ENCODE measurements around the gene RORC.
A peak's percentile ranks its signal among the peaks of the same experiment; 100 is the strongest.
"Not testable (repeated sequence)": the region's sequence is repeated elsewhere in the genome, so short reads cannot be mapped to it uniquely, and the experiment has no call there.

The RORC gene

DNA sequence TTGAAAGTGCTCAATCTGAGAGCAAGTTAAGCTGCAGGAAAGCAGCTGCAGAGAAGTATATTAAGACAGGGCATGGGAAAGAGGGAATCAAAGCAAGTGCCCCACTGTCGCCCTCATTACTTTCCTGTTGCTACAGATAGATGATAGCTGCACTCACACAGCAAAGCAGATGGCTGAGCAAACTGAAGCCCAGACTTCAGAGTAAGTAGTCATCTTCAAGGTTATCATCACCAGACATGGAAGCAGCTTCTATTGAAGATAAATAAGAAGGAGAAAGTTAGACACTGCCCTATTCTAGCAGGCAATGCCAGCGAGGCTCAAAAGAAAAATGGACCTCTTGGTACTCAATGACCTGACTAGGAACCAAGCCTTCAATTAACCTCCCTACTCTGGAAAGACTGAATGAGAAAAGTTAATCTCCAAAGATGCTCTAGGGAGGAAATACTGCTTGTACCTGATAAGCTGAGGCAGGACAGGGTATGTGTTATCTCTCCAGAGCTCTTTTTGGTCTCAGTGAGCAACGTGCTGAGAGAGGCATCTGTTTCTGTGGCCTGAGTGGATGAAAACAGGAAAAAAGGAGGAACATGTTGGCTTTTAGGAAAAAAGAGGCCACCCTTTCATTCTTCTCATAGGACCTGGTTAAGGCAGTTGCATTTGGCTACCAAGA lies 57.2 kb downstream of the RORC start:
- DNase-seq (ENCODE audit: low spot score) = no peak

DNA sequence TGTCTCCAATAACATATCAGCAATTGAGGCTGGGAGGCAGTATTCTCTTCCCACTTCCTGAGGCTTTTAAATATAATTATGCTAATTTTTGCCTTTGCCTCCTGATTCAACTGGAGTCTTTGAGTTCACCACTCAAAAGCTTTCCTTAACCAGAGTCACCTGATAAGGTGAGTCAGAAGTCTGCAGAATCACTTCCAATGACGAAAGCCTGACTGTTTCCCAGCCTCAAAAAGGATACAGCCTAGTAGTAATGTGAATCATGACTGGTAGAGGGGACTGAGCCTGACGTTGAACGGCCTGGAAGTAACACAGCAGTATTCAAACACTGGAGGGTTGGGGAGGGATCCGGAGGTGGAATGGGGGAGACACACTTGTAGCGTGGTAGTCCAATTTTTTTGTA lies 57.9 kb downstream of the RORC start:
- DNase-seq (ENCODE audit: low spot score) = no peak

DNA sequence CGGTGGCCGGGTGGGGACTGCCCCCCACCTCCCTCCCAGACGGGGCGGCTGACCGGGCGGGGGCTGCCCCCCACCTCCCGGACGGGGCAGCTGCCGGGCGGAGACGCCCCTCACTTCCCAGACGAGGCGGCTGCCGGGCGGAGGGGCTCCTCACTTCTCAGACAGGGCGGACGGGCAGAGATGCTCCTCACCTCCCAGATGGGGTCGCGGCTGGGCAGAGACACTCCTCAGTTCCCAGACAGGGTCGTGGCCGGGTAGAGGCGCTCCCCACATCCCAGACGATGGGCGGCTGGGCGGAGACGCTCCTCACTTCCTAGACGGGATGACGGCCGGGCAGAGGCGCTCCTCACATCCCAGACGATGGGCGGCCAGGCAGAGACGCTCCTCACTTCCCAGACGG lies 62.3 kb downstream of the RORC start:
- not testable (repeated sequence) for DNase-seq (ENCODE audit: low spot score)

DNA sequence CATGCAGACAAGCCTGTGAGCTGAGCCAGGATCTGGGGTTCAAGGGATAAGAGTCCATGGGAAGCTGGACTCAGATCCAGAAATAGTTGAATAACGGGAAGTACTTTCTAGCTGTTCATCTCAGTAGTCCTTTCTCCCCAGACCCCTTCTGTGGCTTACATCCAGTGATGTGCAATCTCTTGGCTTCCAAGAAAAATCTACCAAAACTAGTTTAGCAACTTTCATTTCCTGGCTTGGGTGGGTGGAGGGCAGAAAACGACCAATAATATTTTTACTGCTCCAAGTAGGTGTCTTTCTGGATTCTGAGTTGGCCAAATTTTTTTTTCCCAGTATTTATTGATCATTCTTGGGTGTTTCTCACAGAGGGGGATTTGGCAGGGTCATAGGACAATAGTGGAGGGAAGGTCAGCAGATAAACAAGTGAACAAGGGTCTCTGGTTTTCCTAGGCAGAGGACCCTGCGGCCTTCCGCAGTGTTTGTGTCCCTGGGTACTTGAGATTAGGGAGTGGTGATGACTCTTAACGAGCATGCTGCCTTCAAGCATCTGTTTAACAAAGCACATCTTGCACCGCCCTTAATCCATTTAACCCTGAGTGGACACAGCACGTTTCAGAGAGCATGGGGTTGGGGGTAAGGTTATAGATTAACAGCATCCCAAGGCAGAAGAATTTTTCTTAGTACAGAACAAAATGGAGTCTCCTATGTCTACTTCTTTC lies 63.1 kb downstream of the RORC start:
- DNase-seq (ENCODE audit: low spot score) = not testable (repeated sequence)

DNA sequence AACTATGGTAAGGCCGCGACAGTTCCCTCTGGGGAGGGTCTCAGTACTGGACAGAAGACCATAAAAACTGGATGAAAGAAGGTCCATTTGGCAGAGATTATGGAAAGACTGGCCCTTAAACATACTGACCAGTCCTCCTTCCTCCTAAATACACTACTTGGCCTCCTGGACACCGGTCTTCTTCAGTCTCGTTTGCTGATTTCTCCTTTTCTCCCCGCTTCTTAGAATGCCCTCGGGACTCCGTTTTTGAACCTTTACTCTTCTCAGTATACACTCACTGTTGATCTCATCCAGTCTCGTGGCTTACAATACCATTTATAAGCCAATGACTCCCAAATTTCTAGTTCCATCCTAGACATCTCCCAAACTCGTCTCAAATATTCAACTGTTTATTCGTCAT lies 67.6 kb downstream of the RORC start:
- DNase-seq (ENCODE audit: low spot score) = no peak

DNA sequence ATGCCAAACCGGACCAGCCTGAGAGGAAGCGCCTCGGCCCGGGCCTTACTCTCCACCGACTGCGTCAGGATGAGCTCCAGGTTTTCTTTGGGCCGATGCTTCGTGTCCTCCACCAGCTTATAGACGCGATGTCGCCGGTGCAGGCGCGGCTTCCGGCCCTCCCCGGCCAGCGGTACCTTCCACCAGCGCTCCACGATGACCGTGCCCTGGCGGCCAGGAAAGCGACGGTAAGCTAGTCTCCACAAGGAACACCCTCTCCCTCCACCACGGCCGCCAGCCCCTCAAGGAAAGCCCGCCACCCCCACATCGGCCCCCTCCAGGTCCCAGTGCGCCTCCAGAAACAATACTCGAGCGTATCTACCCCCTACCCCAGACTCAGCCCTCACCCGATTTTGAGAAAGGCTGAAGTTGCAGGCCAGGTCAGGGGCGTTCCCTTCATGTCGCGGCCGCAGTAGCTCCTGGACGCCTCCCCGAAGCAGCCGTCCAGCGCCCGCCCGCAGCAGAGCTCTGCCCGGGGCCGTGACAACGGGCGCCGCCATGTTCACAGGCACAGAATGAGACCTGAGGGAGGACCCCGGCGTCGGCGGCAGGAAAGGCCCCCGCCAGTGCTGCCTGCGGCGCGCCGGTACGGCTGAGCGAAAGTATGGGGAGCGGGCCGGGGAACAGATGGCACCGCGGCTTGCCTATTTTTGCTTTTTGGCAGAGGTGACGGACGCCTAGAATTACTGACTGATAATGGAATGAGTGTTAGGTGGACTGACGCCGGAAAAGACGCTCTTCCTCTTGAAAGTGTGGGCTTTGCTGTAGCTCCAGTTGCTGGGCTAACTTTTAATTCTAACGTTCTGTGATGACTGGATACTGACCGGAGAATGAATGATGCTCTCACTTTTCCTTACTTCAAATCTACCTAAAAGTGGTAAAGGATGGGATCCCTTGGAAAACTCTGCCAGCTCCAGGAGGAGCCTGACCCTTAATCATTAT lies 68.4 kb downstream of the RORC start, which contains the start of gene MRPL9:
Gene MRPL9, minus strand, starts transcription at position 556 of the 981 bp plus-strand sequence. Its CDS starts 17 bp downstream, at position 539.
- DNase-seq (ENCODE audit: low spot score) = peak; percentile 84

DNA sequence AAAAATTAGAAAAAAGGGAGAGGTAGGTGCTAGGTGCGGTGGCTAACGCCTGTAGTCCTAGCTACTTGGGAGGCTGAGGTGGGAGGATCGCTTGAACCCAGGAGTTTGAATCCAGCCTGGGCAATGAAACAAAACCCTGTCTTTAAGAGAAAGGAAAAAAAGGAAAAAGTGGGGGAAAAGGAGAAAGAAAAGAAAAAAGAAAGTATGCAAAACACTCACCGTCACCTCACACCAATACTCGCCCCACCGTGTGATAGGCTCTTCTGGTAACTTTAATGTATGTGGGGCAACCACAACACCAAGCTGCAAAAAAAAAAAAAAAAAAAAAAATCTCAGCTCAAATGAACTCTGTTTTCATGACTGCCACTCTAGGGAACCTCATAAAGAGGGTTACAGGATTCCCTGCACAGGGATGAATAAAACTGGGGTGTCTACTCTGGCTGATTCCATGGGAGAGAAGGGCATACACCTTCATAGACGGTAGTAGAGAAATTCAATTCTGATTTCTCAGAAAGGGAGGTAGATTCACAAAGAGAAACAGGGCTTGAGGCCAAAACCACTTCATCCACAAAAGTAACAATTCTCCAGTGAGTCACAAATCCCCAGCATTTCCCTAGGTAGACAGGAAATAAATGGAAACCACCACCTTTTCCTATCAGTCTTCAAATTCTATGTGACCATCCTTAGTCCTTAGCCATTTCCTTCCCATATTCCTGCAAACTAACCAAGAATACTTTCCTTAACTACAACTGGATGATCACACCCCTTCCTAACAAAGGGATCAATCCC lies 70.8 kb downstream of the RORC start:
- DNase-seq (ENCODE audit: low spot score) = no peak

DNA sequence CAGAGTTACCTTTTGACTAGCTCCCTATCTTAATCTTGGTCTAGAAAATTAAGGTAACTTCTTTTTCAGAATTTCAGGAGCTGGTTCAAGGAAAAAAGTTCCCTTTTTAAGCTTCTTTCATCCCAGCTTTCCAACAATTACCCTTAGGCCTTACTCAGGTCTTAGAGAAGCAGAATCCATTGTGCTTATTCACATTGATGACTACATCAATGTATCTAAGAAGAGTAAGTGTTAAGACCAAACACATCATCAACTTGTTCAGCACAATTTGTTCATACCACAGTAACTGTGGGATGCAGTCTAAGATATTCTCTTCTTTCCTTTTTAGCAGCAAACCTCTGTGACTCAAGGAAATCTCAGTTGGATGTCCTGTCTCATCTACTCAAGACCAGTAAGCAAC lies 72.4 kb downstream of the RORC start:
- no peak for DNase-seq (ENCODE audit: low spot score)

DNA sequence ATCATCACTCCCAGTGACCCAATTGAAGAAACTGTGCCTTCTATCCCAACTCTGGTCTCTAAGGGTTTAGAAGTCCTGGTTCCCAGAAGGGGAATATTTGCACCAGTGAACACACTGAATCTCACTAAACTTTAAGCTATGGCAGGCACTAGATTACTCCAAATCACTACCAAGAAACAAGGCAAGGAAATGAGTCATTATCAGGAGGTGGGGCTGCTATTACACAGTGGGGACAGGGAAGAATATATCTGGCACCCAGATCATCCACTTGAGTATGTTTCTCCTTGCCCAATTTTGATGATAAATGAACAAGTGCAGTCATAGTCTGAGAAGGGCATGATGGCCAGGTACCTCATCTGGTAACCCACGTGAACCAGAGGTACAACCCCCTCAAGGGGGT lies 75.3 kb downstream of the RORC start:
- no peak for DNase-seq (ENCODE audit: low spot score)
